Measurements from ENCODE around the gene TUBGCP3. TPM values are rescaled to one million over a fixed set of nuclear protein-coding genes. Genes with fewer than 3 reads are reported as not detected.

TUBGCP3 gene
- total RNA-seq, 3 donors from 2014 or later (not counting 1 experiment from before 2014, with no cell fraction given), result 43.0 to 57.9 (median 53.6) TPM

DNA sequence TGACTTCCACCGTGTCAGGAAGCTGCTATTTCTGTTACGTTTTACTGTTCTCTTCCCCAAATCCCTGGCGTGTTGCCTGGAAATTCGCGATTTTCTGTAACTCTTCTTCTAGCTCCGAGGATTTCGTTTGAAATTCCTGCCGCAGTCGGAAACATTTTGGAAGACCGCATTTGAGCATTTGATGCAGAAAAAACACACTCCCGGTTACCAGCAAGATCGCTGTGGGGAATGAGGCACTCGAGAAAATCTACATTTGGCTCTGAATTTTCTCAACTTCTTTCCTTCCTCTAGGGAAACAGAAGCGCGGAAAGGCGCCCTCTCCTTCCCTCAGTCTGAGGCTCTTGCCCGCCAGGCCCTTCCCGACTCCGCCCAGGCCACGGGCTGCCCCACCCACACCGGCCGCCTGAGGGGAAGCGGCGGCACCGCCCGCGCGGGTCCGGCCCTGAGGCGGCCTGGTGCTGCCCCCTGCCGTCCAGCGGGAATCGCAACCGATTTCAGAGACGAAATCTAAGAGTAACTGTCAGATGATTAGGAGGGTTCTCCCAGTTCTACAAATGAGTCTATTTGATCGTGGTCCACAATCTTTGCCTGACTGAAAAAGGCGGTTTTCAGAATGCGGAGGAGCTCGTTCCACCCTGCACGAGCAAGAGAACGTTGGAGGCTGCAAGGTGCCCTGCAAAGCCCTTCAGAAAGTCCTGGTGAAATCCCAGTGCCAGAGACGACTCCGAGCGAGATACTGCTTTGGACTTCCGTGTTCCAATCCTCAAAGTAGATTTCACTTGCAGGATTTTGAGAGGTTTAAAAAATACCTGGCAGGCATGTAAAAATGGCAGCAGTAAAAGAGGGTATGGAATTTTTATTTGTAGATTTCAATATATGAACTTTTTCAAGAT, 18.4 kb upstream of the TUBGCP3 start:
- peak; percentile 77 to 86 for DNase-seq
- Histone ChIP-seq H3K9me3 (ENCODE audit: control insufficient read depth, insufficient read depth, low read length) (no peaks in the 10 kb centered on the region), H3K27me3 (ENCODE audit: control insufficient read depth, insufficient read depth, low read length) (peaks cover 5% of the 10 kb centered on the region), H3K27ac (ENCODE audit: low read length) (no peak overlapping the region), H3K4me3 (ENCODE audit: low read length) (peak overlapping the region; percentile 37), H3K4me1 (ENCODE audit: control insufficient read depth, insufficient read depth, low read length) (peaks cover 10% of the 10 kb centered on the region), H3K36me3 (ENCODE audit: control insufficient read depth, insufficient read depth, low read length) (no peaks in the 10 kb centered on the region)
- TF ChIP-seq, protein P1, sequence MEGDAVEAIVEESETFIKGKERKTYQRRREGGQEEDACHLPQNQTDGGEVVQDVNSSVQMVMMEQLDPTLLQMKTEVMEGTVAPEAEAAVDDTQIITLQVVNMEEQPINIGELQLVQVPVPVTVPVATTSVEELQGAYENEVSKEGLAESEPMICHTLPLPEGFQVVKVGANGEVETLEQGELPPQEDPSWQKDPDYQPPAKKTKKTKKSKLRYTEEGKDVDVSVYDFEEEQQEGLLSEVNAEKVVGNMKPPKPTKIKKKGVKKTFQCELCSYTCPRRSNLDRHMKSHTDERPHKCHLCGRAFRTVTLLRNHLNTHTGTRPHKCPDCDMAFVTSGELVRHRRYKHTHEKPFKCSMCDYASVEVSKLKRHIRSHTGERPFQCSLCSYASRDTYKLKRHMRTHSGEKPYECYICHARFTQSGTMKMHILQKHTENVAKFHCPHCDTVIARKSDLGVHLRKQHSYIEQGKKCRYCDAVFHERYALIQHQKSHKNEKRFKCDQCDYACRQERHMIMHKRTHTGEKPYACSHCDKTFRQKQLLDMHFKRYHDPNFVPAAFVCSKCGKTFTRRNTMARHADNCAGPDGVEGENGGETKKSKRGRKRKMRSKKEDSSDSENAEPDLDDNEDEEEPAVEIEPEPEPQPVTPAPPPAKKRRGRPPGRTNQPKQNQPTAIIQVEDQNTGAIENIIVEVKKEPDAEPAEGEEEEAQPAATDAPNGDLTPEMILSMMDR (IDR thresholded peaks at IDR 0.05), result peak; percentile 99
- Mint-ChIP-seq H3K27ac (peak overlapping the region in 1 of 2 donors; percentile 75), H3K4me1 (peaks cover 8 to 9% of the 10 kb centered on the region in 2 donors), H3K27me3 (ENCODE audit: low read depth in 2 of 2) (peaks cover 19 to 32% of the 10 kb centered on the region in 2 donors), H3K36me3 (no peaks in the 10 kb centered on the region), H3K9me3 (no peaks in the 10 kb centered on the region), H3K4me3 (peak overlapping the region; percentile 83)
- peak; percentile 100 for ATAC-seq
- intact Hi-C loops (cut with micrococcal nuclease), result no loop called here
- WGBS (ENCODE audit: insufficient coverage), result 7% methylated on average over 45 of the region's 45 CpGs

DNA sequence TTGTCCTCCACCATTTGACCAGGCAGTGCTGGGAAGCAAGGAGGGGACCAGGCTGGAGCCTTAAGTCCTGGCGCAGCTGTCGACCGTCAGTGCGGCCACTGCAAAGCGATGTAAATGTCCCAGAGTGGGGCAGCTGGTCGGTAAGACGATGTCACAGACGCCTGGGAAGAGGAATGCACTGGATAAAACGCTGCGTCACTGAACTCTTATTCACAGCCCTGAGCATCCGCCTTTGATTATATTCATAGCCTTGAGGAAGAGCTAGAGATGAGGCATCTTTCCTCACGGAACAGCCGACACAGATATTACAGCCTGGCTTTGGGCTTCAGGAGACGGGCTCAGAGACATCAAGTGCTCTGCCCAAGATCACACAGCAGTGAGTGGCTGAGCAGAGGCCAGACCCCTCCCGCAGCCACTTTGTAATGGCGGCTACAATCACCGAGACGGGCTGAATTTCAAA, 17.6 kb upstream of the TUBGCP3 start:
- H3K27ac Mint-ChIP-seq, result no peak overlapping the region
- H3K4me3 ChIP-seq (ENCODE audit: low read length), result peak overlapping the region; percentile 37
- peak overlapping the region; percentile 83 for H3K4me3 Mint-ChIP-seq
- peaks cover 19 to 24% of the 10 kb centered on the region in 2 donors for H3K27me3 Mint-ChIP-seq (ENCODE audit: low read depth in 2 of 2)
- peaks cover 8 to 9% of the 10 kb centered on the region in 2 donors for H3K4me1 Mint-ChIP-seq
- H3K36me3 Mint-ChIP-seq, result no peaks in the 10 kb centered on the region
- DNase-seq, result no peak
- H3K36me3 ChIP-seq (ENCODE audit: control insufficient read depth, insufficient read depth, low read length), result no peaks in the 10 kb centered on the region
- H3K9me3 Mint-ChIP-seq, result no peaks in the 10 kb centered on the region
- peaks cover 10% of the 10 kb centered on the region for H3K4me1 ChIP-seq (ENCODE audit: control insufficient read depth, insufficient read depth, low read length)
- H3K27me3 ChIP-seq (ENCODE audit: control insufficient read depth, insufficient read depth, low read length), result peaks cover 5% of the 10 kb centered on the region
- TF ChIP-seq, protein P1 (IDR thresholded peaks at IDR 0.05), result no peak
- intact Hi-C loops (cut with micrococcal nuclease), result no loop called here
- no peak overlapping the region for H3K27ac ChIP-seq (ENCODE audit: low read length)
- no peaks in the 10 kb centered on the region for H3K9me3 ChIP-seq (ENCODE audit: control insufficient read depth, insufficient read depth, low read length)
- no peak for ATAC-seq
- 90% methylated on average over 16 of the region's 18 CpGs for WGBS (ENCODE audit: insufficient coverage)

DNA sequence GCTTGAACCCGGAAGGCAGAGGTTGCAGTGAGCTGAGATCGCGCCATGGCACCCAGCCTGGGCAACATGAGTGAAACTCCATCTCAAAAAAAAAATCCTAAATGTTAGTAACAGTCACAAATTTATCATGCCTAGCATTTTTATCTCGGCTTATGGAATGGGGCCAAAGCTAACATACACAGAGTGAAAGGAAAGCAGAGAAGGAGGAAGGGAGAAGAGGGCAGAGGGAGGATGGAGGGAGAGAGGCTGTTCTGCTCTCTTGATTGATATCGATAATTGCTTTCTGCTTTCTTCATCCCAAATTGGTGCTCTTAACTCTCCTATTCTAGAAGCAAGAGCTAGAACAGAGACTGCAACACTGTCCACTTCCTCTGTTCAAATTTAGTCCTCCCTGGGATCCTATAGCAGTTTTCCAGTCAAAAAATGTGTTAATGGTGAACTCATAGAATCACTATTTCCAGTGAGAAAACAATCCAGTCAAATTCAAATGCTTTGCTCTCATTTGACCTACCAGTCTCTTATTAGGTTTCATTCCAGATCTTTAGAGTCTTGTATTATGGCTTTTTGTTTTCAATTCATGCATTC, 15.8 kb upstream of the TUBGCP3 start:
- Histone ChIP-seq H3K4me1 (ENCODE audit: control insufficient read depth, insufficient read depth, low read length) (peaks cover 10% of the 10 kb centered on the region), H3K27me3 (ENCODE audit: control insufficient read depth, insufficient read depth, low read length) (peaks cover 5% of the 10 kb centered on the region), H3K27ac (ENCODE audit: low read length) (no peak overlapping the region), H3K36me3 (ENCODE audit: control insufficient read depth, insufficient read depth, low read length) (no peaks in the 10 kb centered on the region), H3K4me3 (ENCODE audit: low read length) (no peak overlapping the region), H3K9me3 (ENCODE audit: control insufficient read depth, insufficient read depth, low read length) (no peaks in the 10 kb centered on the region)
- H3K36me3 Mint-ChIP-seq, result no peaks in the 10 kb centered on the region
- ATAC-seq (no peak), DNase-seq (no peak)
- TF ChIP-seq, protein P1 (IDR thresholded peaks at IDR 0.05), result no peak
- H3K4me1 Mint-ChIP-seq, result peaks cover 8 to 9% of the 10 kb centered on the region in 2 donors
- no peak overlapping the region for H3K27ac Mint-ChIP-seq
- no peaks in the 10 kb centered on the region for H3K9me3 Mint-ChIP-seq
- intact Hi-C loops (cut with micrococcal nuclease), result no loop called here
- H3K4me3 Mint-ChIP-seq, result no peak overlapping the region
- H3K27me3 Mint-ChIP-seq (ENCODE audit: low read depth in 2 of 2), result peaks cover 13 to 17% of the 10 kb centered on the region in 2 donors
- WGBS (ENCODE audit: insufficient coverage), result 93% methylated on average over 5 of the region's 5 CpGs
